Liver (tissue), 9 donors: Measurements from ENCODE around the gene OR11L1. TPM values are rescaled to one million over a fixed set of nuclear protein-coding genes. Genes with fewer than 3 reads are reported as not detected.

Source experiments
- DNase-seq: peaks from one replicate; pipeline ENCODE4 v3.0.0-alpha.2; 2017; ENCODE audit warnings: low spot score
- H3K27ac ChIP-seq, 2 donors: one replicate each; pipeline ENCODE4 v1.7.0; 2013; ENCODE audit warnings: inconsistent platforms in 2 of 2, low read length in 2 of 2, control low read depth in 1 of 2, low read depth in 1 of 2, mild to moderate bottlenecking in 1 of 2
- H3K27me3 ChIP-seq, 4 donors: one replicate each; pipeline versions ENCODE4 v1.6.1 to v1.7.0; 2013; ENCODE audit warnings: low read length in 3 of 4, inconsistent platforms in 1 of 4, mild to moderate bottlenecking in 1 of 4, moderate library complexity in 1 of 4; ENCODE audit not compliant: control insufficient read depth in 4 of 4, insufficient read depth in 4 of 4
- H3K36me3 ChIP-seq, 4 donors: one replicate each; pipeline versions ENCODE4 v1.6.1 to v1.7.0; 2013; ENCODE audit warnings: low read length in 3 of 4, mild to moderate bottlenecking in 3 of 4, low read depth in 1 of 4, moderate library complexity in 1 of 4; ENCODE audit not compliant: control insufficient read depth in 4 of 4, insufficient read depth in 3 of 4
- H3K4me1 ChIP-seq, 4 donors: one replicate each; pipeline versions ENCODE4 v1.6.1 to v1.7.0; 2013; ENCODE audit warnings: low read length in 3 of 4, mild to moderate bottlenecking in 3 of 4, moderate library complexity in 1 of 4; ENCODE audit not compliant: control insufficient read depth in 4 of 4, insufficient read depth in 4 of 4
- H3K4me3 ChIP-seq, 3 donors: one replicate each; pipeline versions ENCODE4 v1.6.1 to v1.7.0; 2013; ENCODE audit warnings: low read length in 3 of 3, control low read depth in 1 of 3, low read depth in 1 of 3, mild to moderate bottlenecking in 1 of 3
- H3K9ac ChIP-seq, 2 donors: one replicate each; pipeline ENCODE4 v1.7.0; 2013; ENCODE audit warnings: low read length in 2 of 2, mild to moderate bottlenecking in 2 of 2, moderate library complexity in 2 of 2, control low read depth in 1 of 2, low read depth in 1 of 2
- H3K9me3 ChIP-seq, 4 donors: one replicate each; pipeline versions ENCODE4 v1.6.1 to v1.7.0; 2013; ENCODE audit warnings: low read length in 3 of 4; ENCODE audit not compliant: control insufficient read depth in 4 of 4
- ATF3 ChIP-seq: IDR thresholded peaks from 2 replicates; pipeline ENCODE4 v1.6.1; 2016; ENCODE audit warnings: antibody characterized with exemption
- CTCF ChIP-seq: fragments of 150-350 bp; IDR thresholded peaks from 2 replicates; pipeline ENCODE4 v1.5.1; 2017; ENCODE audit warnings: improper control_type of control experiment, low read depth, low read length; ENCODE audit not compliant: missing input control
- EGR1 ChIP-seq, 2 donors: IDR thresholded peaks; 2 replicates each; pipeline ENCODE4 v1.6.1; 2016 to 2018; ENCODE audit warnings: antibody characterized with exemption in 2 of 2, low read depth in 2 of 2
- FOXA1 ChIP-seq: IDR thresholded peaks from 2 replicates; pipeline ENCODE4 v1.6.1; 2016; ENCODE audit warnings: antibody characterized with exemption
- FOXA2 ChIP-seq: IDR thresholded peaks from 2 replicates; pipeline ENCODE4 v1.6.1; 2016; ENCODE audit warnings: antibody characterized with exemption
- GABPA ChIP-seq, 2 donors: IDR thresholded peaks in 1 of 2; conservative IDR thresholded peaks in 1 of 2; 2 replicates each; pipeline ENCODE4 v1.6.1; 2016; ENCODE audit warnings: antibody characterized with exemption in 2 of 2, mild to moderate bottlenecking in 1 of 2, moderate library complexity in 1 of 2
- HNF4A ChIP-seq, 2 donors: conservative IDR thresholded peaks; 2 replicates each; pipeline ENCODE4 v1.6.1; 2016; ENCODE audit warnings: antibody characterized with exemption in 2 of 2, mild to moderate bottlenecking in 2 of 2
- HNF4G ChIP-seq: IDR thresholded peaks from 2 replicates; pipeline ENCODE4 v1.6.1; 2016; ENCODE audit warnings: antibody characterized with exemption
- JUND ChIP-seq, 2 donors: IDR thresholded peaks; 2 replicates each; pipeline ENCODE4 v1.6.1; 2016; ENCODE audit warnings: antibody characterized with exemption in 2 of 2
- MAX ChIP-seq: IDR thresholded peaks from 2 replicates; pipeline ENCODE4 v1.6.1; 2016; ENCODE audit warnings: antibody characterized with exemption
- NR2F2 ChIP-seq: IDR thresholded peaks from 2 replicates; pipeline ENCODE4 v1.6.1; 2016; ENCODE audit warnings: antibody characterized with exemption
- RAD21 ChIP-seq, 2 donors: IDR thresholded peaks; 2 replicates each; pipeline ENCODE4 v1.6.1; 2016; ENCODE audit warnings: antibody characterized with exemption in 2 of 2, mild to moderate bottlenecking in 2 of 2
- RXRA ChIP-seq, 2 donors: IDR thresholded peaks; 2 replicates each; pipeline ENCODE4 v1.6.1; 2017 to 2018; ENCODE audit warnings: antibody characterized with exemption in 2 of 2, mild to moderate bottlenecking in 1 of 2
- SP1 ChIP-seq: IDR thresholded peaks from 2 replicates; pipeline ENCODE4 v1.6.1; 2018; ENCODE audit warnings: antibody characterized with exemption, mild to moderate bottlenecking
- YY1 ChIP-seq: IDR thresholded peaks from 2 replicates; pipeline ENCODE4 v1.6.1; 2016; ENCODE audit warnings: antibody characterized with exemption, mild to moderate bottlenecking
- WGBS: extraction: QIAGEN DNeasy Blood & Tissue Kit; methylation state at CpG from one replicate; pipeline ENCODE4 v1.1.7; 2013; 5-methylcytosine and 5-hydroxymethylcytosine counted together
- polyA plus RNA-seq, 2 donors: library from polyadenylated mRNA; stranded (reverse) in 1 of 2; unstranded in 1 of 2; fragments of 200-250 nt in 1 of 2; fragments of >200 nt in 1 of 2; fragmentation: Nextera tagmentation in 1 of 2; extraction: Ambion mirVana in 1 of 2; gene quantifications; one replicate each; pipeline versions ENCODE4 v1.2.1 to v1.2.3, GENCODE V29; 2013 to 2015
- total RNA-seq, 2 donors: library from RNA; depleted of rRNA; stranded (reverse); fragments of >200 nt; gene quantifications; one replicate each; pipeline ENCODE4 v1.2.3, GENCODE V29; 2014
- TF ChIP-seq, protein P1 (sequence below): IDR thresholded peaks from 2 replicates; pipeline ENCODE4 v1.6.1; 2016; ENCODE audit warnings: antibody characterized with exemption
- TF ChIP-seq, protein P2 (sequence below): IDR thresholded peaks from 2 replicates; pipeline ENCODE4 v1.6.1; 2016; ENCODE audit warnings: antibody characterized with exemption, mild to moderate bottlenecking
- donor health status: healthy.
- donor health status: healthy.
- donor health status: healthy.
- donor health status: healthy.
- donor health status: healthy.

The OR11L1 gene
- total and polyA plus RNA-seq, 4 donors: not detected

GRCh38 chr1:247829656-247830055, 12.0 kb downstream of the OR11L1 start:
- H3K9ac ChIP-seq: no peak overlapping the region
- no peak overlapping the region for H3K27ac ChIP-seq
- H3K9me3 ChIP-seq: no peaks in the 10 kb centered on the region
- TF ChIP-seq GABPA (IDR thresholded peaks at IDR 0.05 in 1 of 2, conservative IDR thresholded peaks at IDR 0.05 in 1 of 2): no peak
- TF ChIP-seq, protein P1, sequence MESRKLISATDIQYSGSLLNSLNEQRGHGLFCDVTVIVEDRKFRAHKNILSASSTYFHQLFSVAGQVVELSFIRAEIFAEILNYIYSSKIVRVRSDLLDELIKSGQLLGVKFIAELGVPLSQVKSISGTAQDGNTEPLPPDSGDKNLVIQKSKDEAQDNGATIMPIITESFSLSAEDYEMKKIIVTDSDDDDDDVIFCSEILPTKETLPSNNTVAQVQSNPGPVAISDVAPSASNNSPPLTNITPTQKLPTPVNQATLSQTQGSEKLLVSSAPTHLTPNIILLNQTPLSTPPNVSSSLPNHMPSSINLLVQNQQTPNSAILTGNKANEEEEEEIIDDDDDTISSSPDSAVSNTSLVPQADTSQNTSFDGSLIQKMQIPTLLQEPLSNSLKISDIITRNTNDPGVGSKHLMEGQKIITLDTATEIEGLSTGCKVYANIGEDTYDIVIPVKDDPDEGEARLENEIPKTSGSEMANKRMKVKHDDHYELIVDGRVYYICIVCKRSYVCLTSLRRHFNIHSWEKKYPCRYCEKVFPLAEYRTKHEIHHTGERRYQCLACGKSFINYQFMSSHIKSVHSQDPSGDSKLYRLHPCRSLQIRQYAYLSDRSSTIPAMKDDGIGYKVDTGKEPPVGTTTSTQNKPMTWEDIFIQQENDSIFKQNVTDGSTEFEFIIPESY: no peak
- TF ChIP-seq EGR1 (IDR thresholded peaks at IDR 0.05; ENCODE audit: low read depth in 2 of 2): no peak
- TF ChIP-seq, protein P2, sequence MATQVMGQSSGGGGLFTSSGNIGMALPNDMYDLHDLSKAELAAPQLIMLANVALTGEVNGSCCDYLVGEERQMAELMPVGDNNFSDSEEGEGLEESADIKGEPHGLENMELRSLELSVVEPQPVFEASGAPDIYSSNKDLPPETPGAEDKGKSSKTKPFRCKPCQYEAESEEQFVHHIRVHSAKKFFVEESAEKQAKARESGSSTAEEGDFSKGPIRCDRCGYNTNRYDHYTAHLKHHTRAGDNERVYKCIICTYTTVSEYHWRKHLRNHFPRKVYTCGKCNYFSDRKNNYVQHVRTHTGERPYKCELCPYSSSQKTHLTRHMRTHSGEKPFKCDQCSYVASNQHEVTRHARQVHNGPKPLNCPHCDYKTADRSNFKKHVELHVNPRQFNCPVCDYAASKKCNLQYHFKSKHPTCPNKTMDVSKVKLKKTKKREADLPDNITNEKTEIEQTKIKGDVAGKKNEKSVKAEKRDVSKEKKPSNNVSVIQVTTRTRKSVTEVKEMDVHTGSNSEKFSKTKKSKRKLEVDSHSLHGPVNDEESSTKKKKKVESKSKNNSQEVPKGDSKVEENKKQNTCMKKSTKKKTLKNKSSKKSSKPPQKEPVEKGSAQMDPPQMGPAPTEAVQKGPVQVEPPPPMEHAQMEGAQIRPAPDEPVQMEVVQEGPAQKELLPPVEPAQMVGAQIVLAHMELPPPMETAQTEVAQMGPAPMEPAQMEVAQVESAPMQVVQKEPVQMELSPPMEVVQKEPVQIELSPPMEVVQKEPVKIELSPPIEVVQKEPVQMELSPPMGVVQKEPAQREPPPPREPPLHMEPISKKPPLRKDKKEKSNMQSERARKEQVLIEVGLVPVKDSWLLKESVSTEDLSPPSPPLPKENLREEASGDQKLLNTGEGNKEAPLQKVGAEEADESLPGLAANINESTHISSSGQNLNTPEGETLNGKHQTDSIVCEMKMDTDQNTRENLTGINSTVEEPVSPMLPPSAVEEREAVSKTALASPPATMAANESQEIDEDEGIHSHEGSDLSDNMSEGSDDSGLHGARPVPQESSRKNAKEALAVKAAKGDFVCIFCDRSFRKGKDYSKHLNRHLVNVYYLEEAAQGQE: no peak
- TF ChIP-seq ATF3: no peak
- TF ChIP-seq CTCF: no peak
- no peak for TF ChIP-seq RAD21 (IDR thresholded peaks at IDR 0.05)
- no peak for TF ChIP-seq MAX
- no peak for TF ChIP-seq JUND (IDR thresholded peaks at IDR 0.05)
- TF ChIP-seq RXRA (IDR thresholded peaks at IDR 0.05): no peak
- no peak for TF ChIP-seq FOXA2
- no peak for TF ChIP-seq HNF4A (conservative IDR thresholded peaks at IDR 0.05)
- no peak for TF ChIP-seq FOXA1
- H3K27me3 ChIP-seq: no peaks in the 10 kb centered on the region
- H3K36me3 ChIP-seq: no peaks in the 10 kb centered on the region
- H3K4me3 ChIP-seq: no peak overlapping the region
- H3K4me1 ChIP-seq: no peaks in the 10 kb centered on the region
- 23% methylated on average over 1 of the region's 1 CpG for WGBS
- no peak for DNase-seq

GRCh38 chr1:247825362-247825761, 16.3 kb downstream of the OR11L1 start:
- no peak overlapping the region for H3K4me3 ChIP-seq
- no peaks in the 10 kb centered on the region for H3K27me3 ChIP-seq
- TF ChIP-seq NR2F2 (no peak), GABPA (IDR thresholded peaks at IDR 0.05 in 1 of 2, conservative IDR thresholded peaks at IDR 0.05 in 1 of 2) (no peak), HNF4A (conservative IDR thresholded peaks at IDR 0.05) (no peak), JUND (IDR thresholded peaks at IDR 0.05) (no peak), ATF3 (no peak), FOXA1 (no peak), FOXA2 (no peak), HNF4G (no peak), YY1 (no peak), RAD21 (IDR thresholded peaks at IDR 0.05) (no peak), SP1 (no peak)
- TF ChIP-seq, protein P1: no peak
- no peaks in the 10 kb centered on the region for H3K4me1 ChIP-seq
- no peaks in the 10 kb centered on the region for H3K9me3 ChIP-seq
- H3K27ac ChIP-seq: no peak overlapping the region
- 89% methylated on average over 13 of the region's 13 CpGs for WGBS
- no peak overlapping the region for H3K9ac ChIP-seq
- H3K36me3 ChIP-seq: no peaks in the 10 kb centered on the region
- no peak for DNase-seq
